GM12878 (cell line): ENCODE measurements around the gene GINS2. TPM values are rescaled to one million over a fixed set of nuclear protein-coding genes. Genes with fewer than 3 reads are reported as not detected.

Experiments used
- ATAC-seq: fragments of 200-7000 bp; cut with Tn5 transposase; 3 replicates; pipeline ENCODE4 v1.9.1; 2020; ENCODE audit warnings: mild to moderate bottlenecking, moderate library complexity
- BruUV-seq: library from RNA; stranded (reverse); fragments of 400-500 nt; replicated peaks from 2 replicates; lab custom pipeline; 2021; lab: Mats Ljungman, UMichigan
- CTCF ChIA-PET: fragments of 300-600 bp; sonication (Branson Sonifier 250); formaldehyde crosslinking; extraction: SDS; loops from one replicate; lab custom pipeline; 2021; ENCODE audit warnings: inconsistent platforms; lab: Yijun Ruan, JAX
- POLR2A ChIA-PET: fragments of 350-600 bp; formaldehyde crosslinking; extraction: SDS; loops from one replicate; lab custom pipeline; 2021; ENCODE audit warnings: inconsistent platforms; lab: Charles Lee
- RAD21 ChIA-PET: fragments of 300-600 bp; sonication (Branson Sonifier 250); formaldehyde crosslinking; loops from one replicate; lab custom pipeline; 2023; ENCODE audit warnings: antibody characterized with exemption; ENCODE audit not compliant: unreplicated experiment; lab: Charles Lee
- SMC1A ChIA-PET: fragments of 300-600 bp; sonication (Branson Sonifier 250); formaldehyde crosslinking; loops from one replicate; lab custom pipeline; 2023; ENCODE audit not compliant: unreplicated experiment, uncharacterized antibody; lab: Charles Lee
- DNase-seq: peaks from one replicate; pipeline ENCODE4 v3.0.0-alpha.2; 2011; ENCODE audit warnings: low read depth, low spot score
- FAIRE-seq: peaks from 3 replicates; lab custom pipeline; 2011; peaks lifted over from hg19 to GRCh38; lab: Jason Lieb, UNC
- H2AFZ ChIP-seq: 2 replicates; pipeline ENCODE4 v1.6.0; 2011; ENCODE audit warnings: low read depth, low read length, control low read depth; ENCODE audit not compliant: control insufficient read depth
- H3K27ac ChIP-seq: 2 replicates; pipeline ENCODE4 v1.5.1; 2011; ENCODE audit warnings: control low read depth; ENCODE audit not compliant: control insufficient read depth, insufficient read depth
- H3K27me3 ChIP-seq, 2 experiments: replicated peaks in 1 of 2; 2 replicates each; pipeline versions ENCODE4 v1.6.0 to v1.6.1; 2011; ENCODE audit warnings: low read length in 1 of 2; ENCODE audit not compliant: control insufficient read depth in 2 of 2, insufficient read depth in 2 of 2
- H3K36me3 ChIP-seq, 2 experiments: 2 replicates each; pipeline ENCODE4 v1.5.1; 2011; ENCODE audit warnings: low read length in 1 of 2; ENCODE audit not compliant: control insufficient read depth in 2 of 2, insufficient read depth in 2 of 2
- H3K4me1 ChIP-seq: 2 replicates; pipeline ENCODE4 v1.6.1; 2011; ENCODE audit warnings: mild to moderate bottlenecking, low read length, moderate library complexity, mixed read lengths; ENCODE audit not compliant: control insufficient read depth, insufficient read depth
- H3K4me2 ChIP-seq: 2 replicates; pipeline ENCODE4 v1.6.0; 2011; ENCODE audit warnings: control low read depth; ENCODE audit not compliant: control insufficient read depth, insufficient read depth
- H3K4me3 ChIP-seq: fragments of 200-600 bp; sonication (generic); 2 replicates; pipeline ENCODE4 v1.5.1; 2016
- H3K79me2 ChIP-seq: 2 replicates; pipeline ENCODE4 v1.6.0; 2011; ENCODE audit warnings: low read length; ENCODE audit not compliant: control insufficient read depth, insufficient read depth
- H3K9ac ChIP-seq: 2 replicates; pipeline ENCODE4 v1.8.0; 2011; ENCODE audit warnings: low read length, control low read depth, mixed read lengths; ENCODE audit not compliant: control insufficient read depth, insufficient read depth
- H3K9me3 ChIP-seq: replicated peaks from 3 replicates; pipeline ENCODE4 v1.5.1; 2011; ENCODE audit warnings: mild to moderate bottlenecking, low read length; ENCODE audit not compliant: control insufficient read depth, insufficient read depth
- H4K20me1 ChIP-seq: 2 replicates; pipeline ENCODE4 v1.6.0; 2011; ENCODE audit not compliant: control insufficient read depth, insufficient read depth
- NR2C2 ChIP-seq: IDR thresholded peaks from 2 replicates; pipeline ENCODE4 v1.6.1; 2011; ENCODE audit warnings: borderline replicate concordance, low read depth; ENCODE audit not compliant: control insufficient read depth, insufficient read length
- WGBS: methylation state at CpG from one replicate; pipeline ENCODE4 v1.1.6; 2016; ENCODE audit warnings: low lambda C conversion rate; ENCODE audit not compliant: insufficient replicate concordance, insufficient coverage; ENCODE audit errors: missing lambda C conversion rate; 5-methylcytosine and 5-hydroxymethylcytosine counted together
- in situ Hi-C: fragments of 300-500 bp; cut with MboI; formaldehyde crosslinking; loops from 9 replicates; pipeline ENCODE4 v1.14.3; 2018; ENCODE audit warnings: mixed read lengths
- intact Hi-C: fragments of 100-400 bp; cut with micrococcal nuclease; formaldehyde crosslinking; loops from one replicate; pipeline ENCODE4 v1.14.2; 2022; ENCODE audit not compliant: unreplicated experiment
- polyA plus RNA-seq, 11 experiments: library from polyadenylated mRNA; depleted of rRNA in 4 of 11; unstranded in 6 of 11; stranded (reverse) in 5 of 11; fragments of >200 nt; fragmentation: Nextera tagmentation in 4 of 11; fragmentation: Illumina TruSeq in 1 of 11; extraction: Ambion mirVana in 4 of 11; extraction: Trizol in 1 of 11; gene quantifications; 1 replicate in 1 of 11; 2 replicates in 10 of 11; pipeline versions ENCODE4 v1.2.1 to v1.2.3, GENCODE V29; 2011 to 2016; ENCODE audit warnings: inconsistent platforms in 2 of 11, missing spikeins in 2 of 11, low read depth in 1 of 11
- total RNA-seq, 4 experiments: library from RNA; depleted of rRNA in 3 of 4; stranded (reverse); fragments of >200 nt in 3 of 4; fragmentation: Illumina TruSeq in 1 of 4; extraction: Trizol in 1 of 4; gene quantifications; 2 replicates each; pipeline versions ENCODE4 v1.2.1 to v1.2.3, GENCODE V29; 2013 to 2021
- TF ChIP-seq, protein P1 (sequence below): IDR thresholded peaks from 2 replicates; pipeline ENCODE4 v1.6.1; 2012; ENCODE audit warnings: low read length, inconsistent platforms
- TF ChIP-seq, protein P2 (sequence below): fragments of 450-650 bp; IDR thresholded peaks from 2 replicates; pipeline ENCODE4 v1.6.1; 2017; ENCODE audit warnings: mild to moderate bottlenecking, moderate library complexity

The GINS2 gene
- total and polyA plus RNA-seq, 10 of the 15 experiments (the other 5 are each of a cell fraction or from before 2014, with no cell fraction given): 42.7 to 90.8 (median 57.0) TPM

- ChIA-PET RAD21 (no interaction called here), SMC1A (no interaction called here), CTCF (no interaction called here), POLR2A (no interaction called here)
- DNase-seq (no peak), FAIRE-seq (no peak), ATAC-seq (no peak)
- 82% methylated on average over 5 of the region's 5 CpGs for WGBS
- Histone ChIP-seq H3K9ac (no peak overlapping the region), H4K20me1 (peaks cover 11% of the 10 kb centered on the region; the same call in 1 of the 2 replicates), H3K4me1 (no peaks in the 10 kb centered on the region), H3K27ac (no peak overlapping the region), H3K79me2 (peaks cover 37% of the 10 kb centered on the region), H3K4me3 (no peak overlapping the region), H3K36me3 (peaks cover 6 to 29% of the 10 kb centered on the region in 2 experiments; a peak in 3 of 4 replicates), H3K9me3 (peaks cover 15% of the 10 kb centered on the region; the same call in 2 of the 3 replicates), H3K4me2 (no peak overlapping the region), H3K27me3 (no peaks in the 10 kb centered on the region), H2AFZ (no peak overlapping the region)
- TF ChIP-seq, protein P1, sequence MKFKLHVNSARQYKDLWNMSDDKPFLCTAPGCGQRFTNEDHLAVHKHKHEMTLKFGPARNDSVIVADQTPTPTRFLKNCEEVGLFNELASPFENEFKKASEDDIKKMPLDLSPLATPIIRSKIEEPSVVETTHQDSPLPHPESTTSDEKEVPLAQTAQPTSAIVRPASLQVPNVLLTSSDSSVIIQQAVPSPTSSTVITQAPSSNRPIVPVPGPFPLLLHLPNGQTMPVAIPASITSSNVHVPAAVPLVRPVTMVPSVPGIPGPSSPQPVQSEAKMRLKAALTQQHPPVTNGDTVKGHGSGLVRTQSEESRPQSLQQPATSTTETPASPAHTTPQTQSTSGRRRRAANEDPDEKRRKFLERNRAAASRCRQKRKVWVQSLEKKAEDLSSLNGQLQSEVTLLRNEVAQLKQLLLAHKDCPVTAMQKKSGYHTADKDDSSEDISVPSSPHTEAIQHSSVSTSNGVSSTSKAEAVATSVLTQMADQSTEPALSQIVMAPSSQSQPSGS: no peak
- no peak for TF ChIP-seq NR2C2
- TF ChIP-seq, protein P2, sequence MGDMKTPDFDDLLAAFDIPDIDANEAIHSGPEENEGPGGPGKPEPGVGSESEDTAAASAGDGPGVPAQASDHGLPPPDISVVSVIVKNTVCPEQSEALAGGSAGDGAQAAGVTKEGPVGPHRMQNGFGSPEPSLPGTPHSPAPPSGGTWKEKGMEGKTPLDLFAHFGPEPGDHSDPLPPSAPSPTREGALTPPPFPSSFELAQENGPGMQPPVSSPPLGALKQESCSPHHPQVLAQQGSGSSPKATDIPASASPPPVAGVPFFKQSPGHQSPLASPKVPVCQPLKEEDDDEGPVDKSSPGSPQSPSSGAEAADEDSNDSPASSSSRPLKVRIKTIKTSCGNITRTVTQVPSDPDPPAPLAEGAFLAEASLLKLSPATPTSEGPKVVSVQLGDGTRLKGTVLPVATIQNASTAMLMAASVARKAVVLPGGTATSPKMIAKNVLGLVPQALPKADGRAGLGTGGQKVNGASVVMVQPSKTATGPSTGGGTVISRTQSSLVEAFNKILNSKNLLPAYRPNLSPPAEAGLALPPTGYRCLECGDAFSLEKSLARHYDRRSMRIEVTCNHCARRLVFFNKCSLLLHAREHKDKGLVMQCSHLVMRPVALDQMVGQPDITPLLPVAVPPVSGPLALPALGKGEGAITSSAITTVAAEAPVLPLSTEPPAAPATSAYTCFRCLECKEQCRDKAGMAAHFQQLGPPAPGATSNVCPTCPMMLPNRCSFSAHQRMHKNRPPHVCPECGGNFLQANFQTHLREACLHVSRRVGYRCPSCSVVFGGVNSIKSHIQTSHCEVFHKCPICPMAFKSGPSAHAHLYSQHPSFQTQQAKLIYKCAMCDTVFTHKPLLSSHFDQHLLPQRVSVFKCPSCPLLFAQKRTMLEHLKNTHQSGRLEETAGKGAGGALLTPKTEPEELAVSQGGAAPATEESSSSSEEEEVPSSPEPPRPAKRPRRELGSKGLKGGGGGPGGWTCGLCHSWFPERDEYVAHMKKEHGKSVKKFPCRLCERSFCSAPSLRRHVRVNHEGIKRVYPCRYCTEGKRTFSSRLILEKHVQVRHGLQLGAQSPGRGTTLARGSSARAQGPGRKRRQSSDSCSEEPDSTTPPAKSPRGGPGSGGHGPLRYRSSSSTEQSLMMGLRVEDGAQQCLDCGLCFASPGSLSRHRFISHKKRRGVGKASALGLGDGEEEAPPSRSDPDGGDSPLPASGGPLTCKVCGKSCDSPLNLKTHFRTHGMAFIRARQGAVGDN: no peak
- in situ Hi-C loops (no loop called here), intact Hi-C loops (no loop called here)
- no TSS peak for BruUV-seq
Measured at GRCh38 chr16:85628265-85628556, 60.5 kb downstream of the GINS2 start.
